GM18520 (cell line): Measurements from ENCODE around the gene DEXI.
"Not testable (repeated sequence)": the region's sequence is repeated elsewhere in the genome, so short reads cannot be mapped to it uniquely, and the experiment has no call there.

Experiments used
- ATAC-seq: cut with Tn5 transposase; IDR thresholded peaks from one replicate; pipeline ENCODE4 v1.9.1; 2021; ENCODE audit not compliant: unreplicated experiment

DEXI gene

DNA sequence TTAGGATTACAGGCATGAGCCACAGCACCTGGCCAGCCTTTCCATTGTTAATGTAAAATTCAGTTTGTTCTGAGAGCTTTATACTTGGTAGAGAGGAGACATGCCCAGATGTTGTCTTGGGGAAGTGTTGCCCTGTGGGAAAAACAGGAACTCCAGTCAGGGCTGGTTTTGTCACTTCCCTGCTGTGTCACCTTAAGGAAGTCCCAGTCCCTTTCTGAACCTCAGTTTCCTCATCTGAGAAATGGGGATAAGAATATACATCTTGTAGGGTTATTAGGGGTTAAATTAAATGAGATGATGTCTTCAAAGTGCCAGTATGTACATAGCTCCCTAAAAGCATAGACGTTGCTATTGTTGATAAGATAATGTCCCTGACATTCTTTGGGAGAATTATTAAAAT, 27.3 kb upstream of the DEXI start:
- ATAC-seq = no peak

DNA sequence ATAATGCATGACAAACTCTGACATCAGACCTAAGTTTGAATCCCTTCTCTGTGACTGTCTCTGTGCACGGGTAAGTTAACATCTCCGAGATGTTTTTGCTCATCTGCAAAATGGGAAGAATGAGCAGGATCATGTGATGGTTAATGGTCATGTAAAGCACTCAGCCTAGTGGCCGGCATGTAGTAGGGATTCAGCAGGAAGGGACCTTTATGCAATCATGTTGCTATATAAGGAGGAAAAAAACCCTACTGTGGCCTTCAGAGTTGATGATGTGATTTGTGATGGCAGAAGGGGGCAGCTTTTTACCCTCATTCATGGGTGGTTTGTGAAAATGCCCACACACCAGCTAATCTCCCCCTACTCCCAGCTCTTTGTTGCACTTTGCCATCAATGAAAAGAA, 26.2 kb upstream of the DEXI start:
- no peak for ATAC-seq

DNA sequence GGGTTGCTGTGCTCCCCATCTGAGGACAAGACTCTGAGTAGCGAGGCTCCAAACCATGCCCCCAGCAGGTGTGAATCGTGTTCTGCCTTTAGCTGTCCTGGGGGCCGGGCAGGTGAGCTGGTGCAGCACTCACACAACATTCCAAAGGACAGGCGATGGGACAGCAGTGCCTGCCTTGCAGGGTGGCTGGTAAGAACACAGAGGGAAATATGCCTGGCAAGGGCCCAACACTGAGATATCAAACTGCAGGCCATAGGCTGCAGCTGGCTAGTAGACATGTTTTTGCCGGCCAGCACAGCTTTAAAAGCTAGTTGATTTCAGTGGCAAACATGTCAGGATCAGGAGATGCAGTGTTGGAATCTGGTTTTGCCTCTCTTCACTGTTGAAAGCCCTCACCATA, 25.7 kb upstream of the DEXI start:
- ATAC-seq = no peak

DNA sequence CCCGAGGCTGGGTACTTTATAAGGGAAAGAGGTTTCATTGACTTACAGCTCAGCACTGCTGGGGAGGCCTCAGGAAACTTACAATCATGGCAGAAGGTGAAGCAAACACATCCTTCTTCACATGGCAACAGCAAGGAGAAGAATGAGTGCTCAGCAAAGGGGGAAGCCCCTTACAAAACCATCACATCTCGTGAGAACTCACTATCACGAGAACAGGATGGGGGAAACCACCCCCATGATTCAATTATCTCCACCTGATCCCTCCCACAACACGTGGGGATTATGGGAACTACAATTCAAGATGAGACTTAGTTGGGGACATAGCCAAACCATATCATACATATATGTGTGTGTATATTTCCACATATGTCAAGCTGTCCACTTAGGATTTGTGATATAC, 24.3 kb upstream of the DEXI start:
- not testable (repeated sequence) for ATAC-seq

DNA sequence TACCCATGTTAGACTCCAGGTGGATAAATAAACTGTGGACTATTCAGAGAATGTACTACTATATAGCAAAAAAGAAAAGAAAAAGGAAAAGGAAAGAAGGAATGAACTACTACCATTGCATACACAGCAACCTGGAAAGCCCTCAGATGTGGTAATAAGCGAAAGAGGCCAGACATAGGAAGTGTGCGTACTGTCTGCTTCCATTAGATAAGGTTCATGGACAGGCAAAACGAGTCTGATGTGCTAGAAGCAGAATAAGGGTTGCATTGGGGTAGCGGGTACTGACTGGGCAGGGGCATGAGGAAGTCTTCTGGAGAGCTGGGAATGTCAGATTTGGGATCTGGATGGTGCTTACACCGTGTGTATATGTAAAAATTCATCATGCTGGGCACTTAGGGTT, 23.9 kb upstream of the DEXI start:
- ATAC-seq = no peak

DNA sequence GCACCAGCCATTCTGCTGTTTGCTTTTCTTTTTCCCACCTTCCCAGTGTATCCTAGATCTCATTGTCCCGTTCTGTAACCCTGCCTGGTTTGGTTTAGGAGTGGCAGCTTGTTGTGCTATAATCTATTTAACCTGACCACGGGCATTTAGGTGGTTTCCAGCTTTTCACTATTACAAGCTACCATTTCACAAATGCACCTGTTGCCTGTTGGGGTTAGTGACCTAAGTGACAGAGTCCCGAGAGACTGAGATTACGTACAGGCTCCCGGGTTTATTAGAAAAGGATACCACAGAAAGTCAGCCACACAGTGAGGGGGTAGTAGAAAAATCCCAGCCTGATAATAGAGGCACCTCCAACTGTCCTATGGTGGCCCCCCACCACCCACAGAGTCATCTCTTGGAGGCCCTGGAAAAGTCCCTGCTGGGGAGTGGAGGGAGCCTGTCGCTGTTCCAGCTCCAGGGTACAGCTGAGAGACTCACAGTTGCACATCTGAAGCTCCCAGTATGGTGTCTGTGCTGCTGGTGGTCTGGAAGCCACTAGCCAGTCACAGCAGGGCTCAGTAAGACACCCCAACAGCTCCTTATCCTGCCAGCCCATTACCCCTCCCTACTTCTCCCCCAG, 23.3 kb upstream of the DEXI start:
- peak; percentile 45 for ATAC-seq

DNA sequence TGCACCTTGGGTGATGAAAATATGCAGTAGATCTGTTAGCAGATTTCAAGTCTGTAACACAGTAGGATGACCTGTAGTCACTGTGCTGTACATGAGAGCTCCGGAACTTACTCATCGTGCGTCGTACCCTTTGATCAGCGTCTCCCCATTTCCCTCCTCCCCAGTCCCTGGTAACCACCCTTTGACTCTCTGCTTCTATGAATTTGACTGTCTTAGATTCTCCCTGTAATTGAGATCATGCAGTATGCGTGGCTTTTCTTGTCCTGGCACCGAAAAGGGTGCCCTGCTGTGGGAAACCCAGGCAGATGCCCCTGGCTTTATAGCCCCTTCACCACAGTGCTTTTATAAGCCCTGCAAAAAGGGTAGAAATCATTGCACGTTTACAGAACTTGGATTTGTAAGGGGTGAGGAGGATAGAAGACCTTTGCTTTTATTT, 22.6 kb upstream of the DEXI start:
- peak; percentile 42 for ATAC-seq

DNA sequence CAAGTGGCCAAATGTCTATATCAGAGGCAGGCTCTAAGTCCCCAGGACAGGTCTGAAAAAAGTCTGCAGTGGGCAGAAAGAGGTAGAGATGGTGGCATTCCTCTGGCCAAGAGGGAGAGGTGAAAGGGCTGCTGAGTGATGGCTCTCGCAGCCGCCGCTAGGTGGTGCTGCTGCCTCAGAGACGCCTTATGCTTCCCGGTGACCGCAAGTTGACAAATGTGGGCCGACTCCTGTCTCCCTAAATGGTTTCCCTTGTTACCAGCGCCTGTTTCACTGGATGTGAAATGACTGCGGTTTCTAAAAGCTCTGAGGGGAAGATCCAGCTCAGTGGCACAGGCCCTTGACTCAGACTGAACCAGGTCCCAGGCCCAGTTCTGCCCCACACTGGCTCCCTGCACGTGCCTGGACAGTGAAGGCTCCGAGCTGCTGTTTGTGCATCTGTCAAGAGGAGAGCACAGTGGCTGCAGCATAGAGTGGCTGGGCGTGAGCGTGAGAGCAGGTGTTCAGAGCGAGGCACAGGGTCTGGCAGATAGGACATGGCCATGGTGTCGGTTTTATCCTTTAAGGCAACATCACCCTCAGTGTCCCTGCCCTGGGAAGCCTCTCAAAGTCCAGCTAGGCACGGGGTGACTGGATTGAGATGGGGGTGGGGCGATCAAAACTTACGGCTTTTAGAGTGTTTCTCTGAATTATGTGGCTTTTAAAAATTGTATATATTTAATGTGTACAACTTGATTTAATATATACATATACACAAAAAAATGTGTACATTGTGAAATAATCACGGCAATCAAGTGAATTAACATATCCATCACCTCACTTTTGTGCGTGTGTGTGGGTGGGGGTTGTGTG, 22.0 kb upstream of the DEXI start:
- no peak for ATAC-seq

DNA sequence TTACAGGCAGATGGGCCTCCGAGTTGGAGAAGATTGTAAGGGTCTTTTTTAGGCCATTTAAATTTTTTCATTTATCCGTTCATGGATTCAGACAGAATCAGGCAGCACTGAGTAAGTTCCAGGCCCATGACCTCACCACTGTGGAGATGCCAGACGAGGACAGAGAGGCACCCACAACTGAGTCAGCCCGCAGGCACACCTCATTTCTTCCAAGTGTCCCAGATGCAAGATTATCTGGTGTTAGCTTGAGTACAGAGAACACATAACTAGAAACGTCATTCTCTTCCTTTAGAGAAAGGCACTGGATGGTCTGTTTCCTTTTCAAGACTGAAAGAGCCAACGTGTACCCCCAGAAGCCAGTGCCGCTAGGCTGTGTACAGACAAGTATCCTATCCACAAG, 19.0 kb upstream of the DEXI start:
- ATAC-seq = no peak

DNA sequence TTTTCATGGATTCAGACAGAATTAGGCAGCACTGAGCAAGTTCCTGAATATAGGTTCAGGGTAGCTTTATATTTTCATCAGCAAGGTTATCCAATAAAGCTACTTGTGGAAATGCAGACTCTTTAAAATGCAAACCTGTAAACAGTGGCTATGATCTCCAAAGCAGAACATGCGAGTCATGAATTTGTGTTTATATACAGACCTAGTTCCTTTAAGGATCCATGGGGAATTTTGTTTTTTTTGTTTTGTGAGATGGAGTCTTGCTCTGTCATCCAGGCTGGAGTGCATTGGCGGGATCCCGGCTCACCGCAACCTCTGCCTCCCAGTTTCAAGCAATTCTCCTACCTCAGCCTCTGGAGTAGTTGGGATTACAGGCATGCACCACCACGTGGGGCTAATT, 16.9 kb upstream of the DEXI start:
- ATAC-seq = no peak

DNA sequence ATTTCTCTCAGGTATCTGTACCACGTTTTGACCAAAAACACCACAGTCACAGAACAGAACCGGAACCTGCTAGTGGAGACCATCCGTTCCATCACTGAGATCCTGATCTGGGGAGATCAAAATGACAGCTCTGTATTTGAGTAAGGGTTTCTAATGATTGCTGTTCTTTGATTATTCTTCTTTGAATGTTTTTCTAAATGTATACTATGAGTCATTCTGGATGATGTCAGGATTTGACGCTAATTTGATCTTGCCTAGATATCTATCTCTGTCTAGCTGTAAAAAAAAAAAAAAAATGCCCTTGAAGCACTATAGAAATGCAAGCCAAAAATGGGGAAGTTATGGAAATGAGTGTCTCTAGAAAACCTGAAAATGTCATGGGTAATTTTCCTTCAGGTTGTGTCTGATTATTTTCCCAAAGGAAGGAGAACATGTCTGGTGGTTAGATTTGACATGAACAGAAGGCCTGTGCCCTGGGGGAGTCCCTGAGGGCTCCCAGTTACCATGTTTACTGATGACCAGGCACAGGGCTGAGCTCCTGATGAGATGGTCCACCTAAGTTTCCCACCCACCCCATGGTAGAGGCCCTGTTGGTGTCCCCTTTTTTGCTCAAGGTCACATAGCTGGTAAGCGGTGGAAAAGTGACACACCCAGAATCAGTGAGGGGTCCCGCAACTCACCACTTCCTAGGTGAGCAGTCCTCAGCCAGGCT, 15.7 kb upstream of the DEXI start:
- ATAC-seq = no peak

DNA sequence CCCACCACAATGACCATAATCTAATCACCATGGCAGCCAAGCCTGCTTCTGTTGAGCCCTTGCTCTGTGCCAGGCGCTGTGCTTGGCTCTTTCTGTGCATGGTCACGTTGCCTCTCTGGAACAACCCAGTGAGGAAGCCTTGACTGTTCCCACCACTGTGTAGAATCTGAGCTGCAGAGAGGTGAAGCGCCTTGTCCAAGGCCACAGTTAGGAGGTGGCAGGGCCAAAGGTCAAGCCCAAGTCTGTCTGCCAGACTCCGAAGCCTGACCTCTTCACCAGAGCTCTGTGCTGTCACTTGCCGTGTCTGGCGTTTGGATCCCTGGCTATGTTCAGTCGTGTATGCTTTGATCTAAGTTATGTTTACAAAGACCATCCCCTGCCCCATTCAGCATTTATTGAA, 12.6 kb upstream of the DEXI start:
- ATAC-seq = no peak

DNA sequence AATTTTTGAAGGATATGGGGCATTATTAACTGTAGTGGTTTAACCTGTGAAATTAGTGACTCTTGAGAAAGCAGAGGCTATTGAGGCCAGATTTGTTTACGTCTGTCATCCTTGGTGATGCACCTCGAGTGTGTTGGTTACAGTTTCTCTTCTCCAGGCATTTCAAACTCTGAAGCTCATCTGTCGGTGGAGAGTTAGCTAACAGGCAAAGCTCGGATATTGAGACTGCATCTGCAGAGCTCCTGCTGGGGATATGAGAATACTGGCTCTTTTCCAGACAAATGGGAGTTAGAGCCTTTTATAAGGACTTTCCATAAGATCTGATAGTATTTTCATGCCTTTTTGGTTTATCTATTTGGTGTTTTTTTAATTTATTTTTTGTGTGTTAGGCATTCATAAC, 8.8 kb upstream of the DEXI start:
- ATAC-seq = no peak

DNA sequence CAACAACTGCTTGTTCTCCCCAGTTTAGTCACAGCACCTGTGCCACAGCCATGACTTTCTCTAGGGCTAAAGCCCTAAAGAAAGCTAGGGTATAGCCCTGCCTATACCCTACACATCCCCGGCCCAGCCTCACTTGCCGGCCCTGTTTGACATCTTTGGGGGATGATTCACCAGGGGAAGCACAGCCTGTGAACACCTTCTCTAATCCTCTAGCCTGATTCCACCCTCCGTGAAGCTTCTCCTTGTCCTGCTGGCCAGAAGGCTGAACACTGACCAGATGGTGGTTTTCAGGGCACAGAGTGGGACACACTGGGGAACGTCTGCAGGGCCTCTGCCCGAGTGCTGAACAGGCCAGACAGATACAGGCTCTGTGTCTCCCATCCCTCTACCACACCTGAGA, 8.1 kb upstream of the DEXI start:
- ATAC-seq = no peak

DNA sequence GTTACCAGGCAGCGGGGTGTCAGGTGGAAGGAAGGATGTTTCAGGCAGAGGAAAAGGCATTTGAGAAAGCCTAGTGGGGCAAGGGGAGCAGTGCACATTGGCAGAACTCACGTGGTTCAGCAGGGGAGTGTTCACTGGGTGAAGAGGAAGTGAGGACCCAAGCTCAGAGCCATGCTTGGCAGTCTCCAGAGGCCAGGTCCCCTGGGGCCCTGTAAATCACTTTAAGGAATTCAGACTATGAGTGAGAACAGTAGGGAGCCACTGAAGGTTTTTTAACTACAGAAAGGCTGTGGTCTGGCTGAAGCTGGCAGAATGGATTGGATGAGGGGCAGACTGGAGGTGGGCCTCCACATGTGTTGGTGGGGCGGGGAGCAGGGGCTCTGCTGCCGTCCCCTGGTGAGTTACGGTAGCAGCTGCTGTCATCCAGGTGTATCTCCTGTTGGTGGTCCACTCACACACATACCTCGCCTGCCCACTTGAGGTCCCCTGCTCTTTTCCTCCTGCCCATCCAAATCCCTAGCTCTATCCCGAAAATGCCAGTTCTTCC, 7.2 kb upstream of the DEXI start:
- peak; percentile 62 for ATAC-seq

DNA sequence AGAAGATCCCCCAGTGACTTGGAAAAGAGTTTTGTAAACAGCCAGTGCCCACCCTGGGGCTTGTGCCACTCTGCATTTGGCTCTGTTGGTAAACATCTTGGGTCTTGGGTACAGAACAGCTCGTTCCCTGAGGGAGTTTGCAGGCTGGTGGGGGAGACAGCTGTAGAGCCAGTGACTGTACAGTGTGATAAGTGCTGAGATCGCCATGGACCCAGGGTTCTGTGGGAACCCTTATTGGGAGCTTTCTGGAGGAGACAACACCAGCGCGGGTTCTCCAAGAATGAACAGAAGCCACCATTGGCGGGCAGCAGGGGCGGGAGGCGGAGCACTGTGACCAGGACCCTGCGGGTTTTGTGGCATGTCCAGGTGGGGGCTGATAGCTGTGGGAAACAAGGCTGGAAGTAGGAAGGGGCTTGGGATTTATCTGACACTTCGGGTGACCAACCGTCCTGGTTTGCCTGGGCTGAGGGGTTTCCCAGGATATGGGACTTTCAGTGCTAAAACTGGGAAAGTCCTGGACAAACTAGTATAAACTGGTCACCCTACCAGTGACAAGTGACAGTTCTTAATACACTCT, 5.0 kb upstream of the DEXI start:
- no peak for ATAC-seq

DNA sequence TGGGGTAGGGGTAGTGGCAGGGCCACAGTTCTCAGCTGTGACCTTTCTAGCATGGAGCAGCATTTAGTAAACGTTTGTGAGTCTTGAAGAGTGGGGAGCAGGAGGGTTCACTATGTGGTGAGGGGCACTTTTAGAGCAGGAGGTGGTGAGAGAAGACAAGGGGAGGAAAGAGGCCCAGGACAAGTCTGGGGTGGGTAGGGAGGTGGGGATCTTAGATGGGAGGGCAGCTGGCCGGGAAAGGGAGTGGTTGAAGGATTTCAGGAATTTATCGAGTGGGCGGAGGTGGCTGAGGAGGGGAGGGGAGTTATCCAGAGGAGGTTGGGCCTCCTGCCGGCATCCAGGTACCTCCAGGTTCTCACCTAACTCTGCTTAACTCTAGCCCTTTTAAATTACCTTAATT, 4.0 kb upstream of the DEXI start:
- ATAC-seq = no peak

DNA sequence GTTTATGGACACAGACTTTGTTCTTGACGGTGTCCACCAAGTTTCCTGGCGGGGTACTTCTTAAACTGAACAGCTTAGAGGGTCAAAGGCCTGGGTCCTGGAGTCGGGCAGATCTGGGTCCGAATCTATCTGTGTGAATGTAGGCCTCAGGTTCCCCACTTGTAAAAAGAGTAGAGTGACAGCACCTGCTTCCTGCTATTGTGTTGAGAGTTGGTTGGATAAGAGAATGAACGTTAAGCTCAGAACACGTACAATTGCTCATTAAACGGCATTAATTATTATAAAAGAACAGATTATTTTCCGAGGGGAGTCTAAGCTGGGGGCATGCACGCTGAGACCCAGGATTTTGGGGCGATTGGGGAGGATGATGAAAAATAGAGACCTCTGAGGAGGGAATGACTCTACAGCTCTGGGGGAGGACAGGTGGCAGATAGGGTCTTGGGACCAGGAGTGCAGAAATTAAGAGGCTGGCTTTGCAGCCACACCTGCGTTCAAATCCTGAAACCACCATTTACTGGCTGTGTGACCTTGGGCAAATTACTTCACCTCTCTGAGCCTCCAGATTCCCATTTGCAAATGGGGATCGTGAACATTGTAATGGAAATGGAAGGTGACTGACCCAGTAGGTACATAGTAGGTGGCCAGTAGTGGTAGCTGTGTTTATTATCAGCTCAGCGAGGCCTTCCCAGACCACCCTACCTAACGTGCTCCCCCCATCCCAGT, 3.0 kb upstream of the DEXI start:
- ATAC-seq = no peak

DNA sequence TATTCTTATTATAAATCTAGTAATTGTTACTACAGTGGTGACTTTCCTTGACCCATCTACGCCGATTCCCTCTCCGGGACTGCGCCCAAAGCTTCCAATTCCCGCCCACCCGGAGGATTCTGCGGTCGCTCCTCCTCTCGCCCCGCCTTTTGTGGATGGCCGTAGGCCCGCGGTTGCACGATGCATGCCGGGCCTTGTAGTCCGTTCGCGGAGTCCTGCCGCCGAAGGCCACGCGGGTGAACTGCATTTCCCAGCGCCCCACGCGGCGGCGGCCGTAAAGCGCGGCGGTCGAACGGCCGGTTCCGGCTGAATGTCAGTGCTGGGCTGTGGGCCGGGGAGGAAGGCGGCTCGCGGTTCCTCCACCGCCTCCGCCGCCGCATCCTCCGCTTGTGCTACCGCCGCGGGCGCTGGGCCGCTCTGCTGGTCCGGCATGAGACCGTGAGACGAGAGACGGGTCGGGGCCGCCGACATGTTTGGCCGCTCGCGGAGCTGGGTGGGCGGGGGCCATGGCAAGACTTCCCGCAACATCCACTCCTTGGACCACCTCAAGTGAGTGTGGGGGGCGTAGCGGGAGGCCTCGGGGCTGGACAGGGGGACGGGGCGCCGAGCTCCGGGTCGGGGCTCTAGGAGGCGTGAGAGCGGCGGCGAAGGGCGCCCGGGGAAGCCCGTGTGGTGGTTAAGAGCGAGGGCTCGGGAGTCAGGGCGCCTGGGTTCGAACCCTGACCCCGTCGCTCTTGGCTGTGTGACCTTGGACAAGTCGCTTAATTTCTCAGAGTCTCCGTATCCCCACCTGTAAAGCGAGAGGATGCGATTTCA, 2.2 kb upstream of the DEXI start, which contains the start of gene CLEC16A:
TSS of gene CLEC16A (plus strand) at position 316 of the 816 bp plus-strand sequence. CDS start at position 470, 154 bp downstream.
- ATAC-seq = peak; percentile 61

DNA sequence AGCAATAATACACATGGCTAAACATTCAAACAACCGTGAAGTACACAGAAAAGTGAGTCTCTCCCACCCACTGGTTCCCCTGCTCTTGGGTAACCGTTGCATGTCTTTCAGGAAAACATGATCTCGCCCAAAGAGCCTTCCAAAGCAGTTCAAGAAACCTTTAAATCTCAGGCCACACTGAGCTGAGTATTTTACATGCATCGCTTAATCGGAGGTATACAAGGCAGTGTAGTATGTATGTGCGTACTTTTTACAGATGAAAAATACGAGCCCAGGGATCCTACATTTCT, 741 bp upstream of the DEXI start:
- no peak for ATAC-seq
